GM21825 (cell line): ENCODE data around the gene SAT1.

Source experiments
- ATAC-seq: cut with Tn5 transposase; IDR thresholded peaks from one replicate; pipeline ENCODE4 v1.9.1; 2021; ENCODE audit warnings: mild to moderate bottlenecking, moderate library complexity; ENCODE audit not compliant: unreplicated experiment

The SAT1 gene

DNA sequence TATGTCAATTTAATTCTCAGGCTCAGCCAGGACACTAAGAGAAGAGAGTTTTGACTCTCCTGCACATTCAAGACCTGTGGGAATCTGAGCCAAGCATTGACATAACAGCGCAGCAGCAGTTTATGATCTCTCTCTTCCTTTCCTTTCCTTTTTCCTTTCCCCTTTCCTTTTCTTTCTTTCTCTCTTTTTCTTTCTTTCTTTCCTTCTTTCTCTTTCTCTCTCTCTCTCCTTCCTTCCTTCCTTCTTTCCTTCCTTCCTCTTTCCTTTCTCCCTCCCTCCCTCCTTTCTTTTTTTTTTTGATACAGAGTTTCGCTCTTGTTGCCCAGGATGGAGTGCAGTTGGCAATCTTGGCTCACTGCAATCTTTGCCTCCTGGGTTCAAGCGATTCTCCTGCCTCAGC lies 21.6 kb downstream of the SAT1 start:
- no peak for ATAC-seq

DNA sequence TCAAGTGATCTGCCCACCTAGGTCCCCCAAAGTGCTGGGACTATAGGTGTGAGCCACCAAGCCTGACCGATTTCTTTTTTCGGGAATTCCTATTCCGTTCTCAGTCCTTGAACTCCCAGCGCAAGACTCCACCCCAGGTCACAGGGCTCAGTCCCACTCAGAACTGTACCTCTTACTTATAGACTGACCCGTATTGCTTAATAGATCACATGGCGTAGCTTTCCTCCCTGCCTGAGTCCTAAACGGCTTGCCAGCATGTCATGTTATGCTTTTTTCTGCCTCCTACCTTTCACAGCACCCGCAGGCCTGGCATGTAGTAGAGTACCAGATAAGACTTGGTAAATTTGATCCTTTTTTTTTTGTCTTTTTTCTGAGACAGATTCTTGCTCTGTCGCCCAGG lies 22.4 kb downstream of the SAT1 start:
- ATAC-seq, result no peak

- no peak for ATAC-seq
Observed at GRCh38 chrX:23810279-23810678, 27.3 kb downstream of the SAT1 start.

- no peak for ATAC-seq
Observed at GRCh38 chrX:23811108-23811651, 28.2 kb downstream of the SAT1 start.

DNA sequence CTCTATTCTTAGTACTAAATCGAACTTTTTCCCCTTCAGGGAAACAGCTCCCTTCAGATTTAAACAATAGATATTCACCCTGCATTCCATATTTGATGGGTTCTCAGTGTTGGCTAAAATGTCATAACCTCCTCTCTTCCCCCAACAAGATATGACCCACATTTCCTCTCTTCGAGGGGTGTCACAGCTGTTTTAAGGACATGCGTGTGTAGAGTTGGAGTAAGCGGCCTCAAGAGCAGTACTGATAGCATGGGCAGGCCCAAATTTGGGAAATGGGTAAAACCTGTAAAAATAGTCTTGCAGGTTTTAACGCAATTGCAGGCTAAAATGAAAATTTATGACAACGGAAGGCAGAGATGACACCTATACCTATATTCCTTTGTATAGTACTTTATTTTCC lies 28.7 kb downstream of the SAT1 start:
- no peak for ATAC-seq

DNA sequence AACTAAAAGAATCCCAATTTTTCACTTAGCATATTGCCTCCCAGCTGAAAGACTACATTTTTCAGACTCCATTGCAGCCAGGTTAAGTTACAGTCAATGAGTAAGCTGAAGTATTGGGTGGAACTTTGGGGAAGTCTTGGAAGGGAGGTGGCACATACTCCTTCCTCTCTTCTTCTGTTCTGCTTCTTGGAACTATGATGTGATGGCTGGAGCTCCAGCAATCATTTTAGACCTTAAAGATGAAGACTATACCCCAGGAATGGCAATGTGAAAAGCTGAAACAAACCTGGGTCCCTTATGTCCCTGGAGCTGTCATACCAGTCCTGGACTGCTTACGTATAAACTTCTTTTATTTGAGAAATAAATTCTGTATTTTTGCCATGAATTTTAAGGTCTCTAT lies 30.8 kb downstream of the SAT1 start:
- ATAC-seq, result no peak

GRCh38 chrX:23815376-23815775 lies 32.4 kb downstream of the SAT1 start:
- no peak for ATAC-seq

DNA sequence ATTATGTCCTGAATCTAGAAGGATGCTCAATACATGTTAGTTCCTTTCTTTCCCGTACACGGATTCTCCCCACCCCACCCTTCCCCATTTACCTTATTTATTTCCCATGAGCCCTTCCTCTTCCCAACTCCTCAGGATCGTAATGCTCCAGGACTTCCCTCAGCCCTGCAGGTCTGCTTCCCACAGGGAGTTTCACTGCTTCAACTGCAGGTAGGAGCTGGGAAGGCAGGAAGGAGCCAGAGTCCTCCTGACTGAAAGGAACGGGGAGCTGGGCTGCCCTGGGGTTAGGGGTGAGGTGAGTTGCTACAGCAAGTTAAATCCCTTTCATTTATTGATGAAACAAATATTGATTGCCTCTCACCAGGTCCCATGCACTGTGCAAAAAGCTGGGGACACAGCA lies 33.2 kb downstream of the SAT1 start:
- no peak for ATAC-seq

GRCh38 chrX:23817979-23818336 lies 35.0 kb downstream of the SAT1 start:
- ATAC-seq, result no peak

- no peak for ATAC-seq
Observed at GRCh38 chrX:23819385-23820234, 36.6 kb downstream of the SAT1 start.

- no peak for ATAC-seq
Observed at GRCh38 chrX:23820235-23820782, 37.3 kb downstream of the SAT1 start.

DNA sequence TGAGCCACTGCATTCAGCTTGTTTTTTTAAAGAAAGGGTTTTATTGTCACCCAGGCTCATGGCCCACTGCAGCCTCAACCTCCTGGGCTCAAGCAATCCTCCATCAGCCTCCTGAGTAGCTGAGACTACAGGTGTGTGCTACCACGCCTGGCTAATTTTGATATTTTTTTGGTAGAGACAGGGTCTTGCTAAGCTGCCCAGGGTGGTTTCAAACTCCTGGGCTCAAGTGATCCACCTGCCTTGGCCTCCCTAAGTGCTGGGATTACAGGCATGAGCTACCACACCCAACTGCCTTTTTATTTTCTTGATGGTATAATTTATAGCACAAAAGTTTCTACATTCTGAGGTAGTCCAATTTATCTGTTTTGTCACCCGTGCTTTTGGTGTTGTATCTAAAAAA lies 38.9 kb downstream of the SAT1 start:
- no peak for ATAC-seq

DNA sequence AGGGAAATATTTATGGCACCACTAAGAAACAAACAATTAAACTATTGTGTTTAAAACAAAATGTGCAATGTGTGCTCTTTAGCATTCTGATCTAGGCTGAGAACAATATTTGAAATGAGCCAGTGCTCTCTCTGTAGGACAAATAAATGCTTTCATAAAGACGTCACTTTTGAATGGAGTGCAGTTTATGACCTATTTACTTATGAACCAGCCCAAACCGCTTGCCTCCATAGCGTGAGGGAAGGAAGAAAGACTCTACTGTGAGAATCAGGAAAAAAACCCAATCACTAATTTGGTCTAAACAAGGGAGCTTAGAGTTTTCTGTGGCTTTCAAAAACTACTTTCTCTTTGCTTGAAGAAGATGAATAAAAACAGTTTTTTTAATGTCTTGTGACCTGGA lies 39.4 kb downstream of the SAT1 start:
- no peak for ATAC-seq

DNA sequence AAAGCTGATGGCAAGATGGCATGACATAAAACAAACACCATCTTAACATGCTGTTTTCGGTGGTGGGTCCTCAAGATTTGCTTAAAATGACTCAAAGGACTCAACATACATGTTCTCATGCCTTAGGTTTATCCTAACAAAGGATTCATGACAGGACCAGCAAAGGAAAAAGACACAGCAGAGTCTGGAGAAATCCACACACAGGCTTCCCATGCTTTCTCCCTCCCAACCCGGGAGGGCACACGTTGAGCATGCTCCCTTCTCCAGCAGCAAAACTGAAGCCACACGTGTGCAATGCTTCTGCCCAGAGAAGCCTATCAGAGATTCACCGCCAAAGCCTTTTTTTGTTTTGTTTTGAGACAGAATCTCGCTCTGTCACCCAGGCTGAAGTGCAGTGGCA lies 39.9 kb downstream of the SAT1 start:
- no peak for ATAC-seq

DNA sequence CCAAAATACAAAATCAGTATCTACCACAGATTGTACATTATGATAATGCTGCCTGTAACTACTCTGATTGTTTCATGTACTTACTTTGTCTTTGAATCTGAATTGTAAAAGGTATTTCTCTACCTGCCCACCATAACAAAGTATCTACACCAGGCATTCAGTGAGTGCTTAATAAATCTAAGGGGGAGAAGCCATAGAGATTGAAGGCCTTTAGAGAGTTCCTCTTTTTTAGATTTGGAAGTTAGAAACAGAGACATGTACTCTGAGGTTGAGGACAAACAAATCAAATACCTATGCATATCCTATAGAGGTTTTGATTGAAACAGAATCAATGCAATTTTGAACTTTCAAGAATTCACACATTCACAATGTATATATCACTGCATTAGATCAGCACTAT lies 42.7 kb downstream of the SAT1 start:
- ATAC-seq, result no peak

- ATAC-seq, result no peak
Observed at GRCh38 chrX:23826216-23826615, 43.2 kb downstream of the SAT1 start.

- ATAC-seq, result no peak
Observed at GRCh38 chrX:23826653-23827052, 43.7 kb downstream of the SAT1 start.

- no peak for ATAC-seq
Observed at GRCh38 chrX:23828881-23829280, 45.9 kb downstream of the SAT1 start.

- no peak for ATAC-seq
Observed at GRCh38 chrX:23832721-23833120, 49.7 kb downstream of the SAT1 start.
